Endodermal cell (in vitro differentiated cells): ENCODE results near the gene CD300C. TPM values are rescaled to one million over a fixed set of nuclear protein-coding genes. Genes with fewer than 3 reads are reported as not detected.

ENCODE experiments used
- DNase-seq: peaks from one replicate; pipeline ENCODE4 v3.0.0-alpha.2; 2017
- H3K27ac ChIP-seq: 2 replicates; pipeline ENCODE4 v1.5.1; 2013; ENCODE audit warnings: mild to moderate bottlenecking, low read depth, low read length, moderate library complexity
- H3K27me3 ChIP-seq: 2 replicates; pipeline ENCODE4 v1.6.1; 2013; ENCODE audit warnings: mild to moderate bottlenecking, low read length, moderate library complexity; ENCODE audit not compliant: insufficient read depth, control insufficient read depth, poor library complexity, severe bottlenecking
- H3K36me3 ChIP-seq: 2 replicates; pipeline ENCODE4 v1.7.0; 2013; ENCODE audit warnings: mild to moderate bottlenecking, low read length, moderate library complexity; ENCODE audit not compliant: control insufficient read depth, insufficient read depth
- H3K4me1 ChIP-seq: one replicate; pipeline ENCODE4 v1.7.0; 2013; ENCODE audit warnings: low read length; ENCODE audit not compliant: control insufficient read depth, insufficient read depth
- H3K4me3 ChIP-seq: 2 replicates; pipeline ENCODE4 v1.5.1; 2013; ENCODE audit warnings: mild to moderate bottlenecking, low read length, moderate library complexity
- H3K9ac ChIP-seq: 2 replicates; pipeline ENCODE4 v1.6.1; 2013; ENCODE audit warnings: mild to moderate bottlenecking, low read length, moderate library complexity; ENCODE audit not compliant: poor library complexity, severe bottlenecking; ENCODE audit errors: extremely low read depth
- H3K9me3 ChIP-seq: 2 replicates; pipeline ENCODE4 v1.6.1; 2013; ENCODE audit warnings: mild to moderate bottlenecking, low read length, moderate library complexity; ENCODE audit not compliant: control insufficient read depth
- H3K27ac Mint-ChIP-seq: 2 replicates; pipeline ENCODE4 v1.8.0; 2020; ENCODE audit warnings: mixed read lengths
- H3K27me3 Mint-ChIP-seq: 2 replicates; pipeline ENCODE4 v1.8.0; 2021; ENCODE audit warnings: mild to moderate bottlenecking, mixed read lengths; ENCODE audit not compliant: insufficient read depth
- H3K36me3 Mint-ChIP-seq: 2 replicates; pipeline ENCODE4 v1.8.0; 2020; ENCODE audit warnings: low read depth, mixed read lengths
- H3K4me1 Mint-ChIP-seq: 2 replicates; pipeline ENCODE4 v1.8.0; 2020; ENCODE audit warnings: mixed read lengths
- H3K4me3 Mint-ChIP-seq: 2 replicates; pipeline ENCODE4 v1.8.0; 2020; ENCODE audit warnings: mild to moderate bottlenecking, moderate library complexity, mixed read lengths
- H3K9me3 Mint-ChIP-seq: 2 replicates; pipeline ENCODE4 v1.8.0; 2020; ENCODE audit warnings: mild to moderate bottlenecking, mixed read lengths
- CTCF ChIP-seq: fragments of 200-600 bp; sonication (generic); conservative IDR thresholded peaks from 2 replicates; pipeline ENCODE4 v1.5.0; 2021; ENCODE audit warnings: antibody characterized with exemption, mild to moderate bottlenecking
- WGBS, 2 experiments: methylation state at CpG; one replicate each; pipeline versions ENCODE4 v1.1.5 to v1.1.7; 2013; ENCODE audit warnings: missing lambda C conversion rate in 2 of 2, mixed read lengths in 1 of 2; ENCODE audit not compliant: insufficient coverage in 1 of 2, insufficient read length in 1 of 2; 5-methylcytosine and 5-hydroxymethylcytosine counted together
- total RNA-seq, 2 donors: library from RNA; stranded (reverse); fragmentation: NEBNext Ultra II Directional in 1 of 2; extraction: Animal tissue kit (Norgen Biotek cat#: 25700) in 1 of 2; gene quantifications; 2 replicates in 1 of 2; 3 replicates in 1 of 2; pipeline ENCODE4 v1.2.1, GENCODE V29; 2021

Gene CD300C
- total RNA-seq, 2 donors from 2014 or later, result not detected

GRCh38 chr17:74567397-74567796, 21.5 kb upstream of the CD300C start, which contains the start of gene CD300H:
Gene CD300H (minus strand): TSS chr17:74567509.
- H3K4me3 Mint-ChIP-seq, result no peak within 1 kb of the TSS
- no peak within 1 kb of the TSS for H3K27ac Mint-ChIP-seq
- H3K9ac ChIP-seq, result no peak within 1 kb of the TSS
- no peak within 1 kb of the TSS for H3K27ac ChIP-seq
- no peak for DNase-seq
- H3K36me3 ChIP-seq, result no peaks in the 10 kb centered on the region
- no peaks in the 10 kb centered on the region for H3K9me3 ChIP-seq
- peaks cover 47% of the 10 kb centered on the region for H3K27me3 ChIP-seq
- no peaks in the 10 kb centered on the region for H3K36me3 Mint-ChIP-seq
- peaks cover 6% of the 10 kb centered on the region for H3K4me1 Mint-ChIP-seq
- no peak for TF ChIP-seq CTCF
- H3K9me3 Mint-ChIP-seq, result no peaks in the 10 kb centered on the region
- no peak within 1 kb of the TSS for H3K4me3 ChIP-seq
- H3K4me1 ChIP-seq, result no peaks in the 10 kb centered on the region
- WGBS, 2 experiments, result 88% methylated on average over 2 of the region's 2 CpGs; no CpG with 5 or more reads in 1 of the 2 experiments
- H3K27me3 Mint-ChIP-seq, result peaks cover 31% of the 10 kb centered on the region

- DNase-seq, result peak; percentile 93
- Mint-ChIP-seq H3K4me1 (peaks cover 1% of the 10 kb centered on the region), H3K27me3 (peaks cover 34% of the 10 kb centered on the region), H3K27ac (no peak overlapping the region), H3K9me3 (no peaks in the 10 kb centered on the region), H3K4me3 (no peak overlapping the region), H3K36me3 (no peaks in the 10 kb centered on the region)
- Histone ChIP-seq H3K27ac (no peak overlapping the region), H3K9ac (no peak overlapping the region), H3K9me3 (no peaks in the 10 kb centered on the region), H3K36me3 (no peaks in the 10 kb centered on the region), H3K4me1 (no peaks in the 10 kb centered on the region), H3K27me3 (peaks cover 45% of the 10 kb centered on the region), H3K4me3 (no peak overlapping the region)
- TF ChIP-seq CTCF, result peak; percentile 88
- WGBS, 2 experiments, result 19 to 53% methylated on average over 5 to 9 of the region's 9 CpGs
These were observed 20.3 kb upstream of the CD300C start for GRCh38 chr17:74566132-74566753.

- H3K27me3 Mint-ChIP-seq, result peaks cover 28% of the 10 kb centered on the region
- 88 to 100% methylated on average over 2 to 5 of the region's 5 CpGs for WGBS, 2 experiments
- H3K27ac Mint-ChIP-seq, result no peak overlapping the region
These were observed 19.2 kb upstream of the CD300C start for GRCh38 chr17:74565126-74565525.

More at GRCh38 chr17:74565126-74565525, 19.2 kb upstream of the CD300C start:
- Histone ChIP-seq H3K9ac (no peak overlapping the region), H3K27ac (no peak overlapping the region), H3K4me1 (no peaks in the 10 kb centered on the region), H3K36me3 (no peaks in the 10 kb centered on the region), H3K4me3 (no peak overlapping the region), H3K9me3 (no peaks in the 10 kb centered on the region), H3K27me3 (peaks cover 33% of the 10 kb centered on the region)
- no peak overlapping the region for H3K4me3 Mint-ChIP-seq
- no peak for TF ChIP-seq CTCF
- H3K9me3 Mint-ChIP-seq, result no peaks in the 10 kb centered on the region
- no peaks in the 10 kb centered on the region for H3K36me3 Mint-ChIP-seq
- peaks cover 1% of the 10 kb centered on the region for H3K4me1 Mint-ChIP-seq
- DNase-seq, result no peak
